HG03196 (cell line): ENCODE data around the gene TRAF4.
A peak's percentile ranks its signal among the peaks of the same experiment; 100 is the strongest.

Experiments
- ATAC-seq: cut with Tn5 transposase; IDR thresholded peaks from one replicate; pipeline ENCODE4 v1.9.1; 2021; ENCODE audit not compliant: unreplicated experiment

Gene TRAF4

DNA sequence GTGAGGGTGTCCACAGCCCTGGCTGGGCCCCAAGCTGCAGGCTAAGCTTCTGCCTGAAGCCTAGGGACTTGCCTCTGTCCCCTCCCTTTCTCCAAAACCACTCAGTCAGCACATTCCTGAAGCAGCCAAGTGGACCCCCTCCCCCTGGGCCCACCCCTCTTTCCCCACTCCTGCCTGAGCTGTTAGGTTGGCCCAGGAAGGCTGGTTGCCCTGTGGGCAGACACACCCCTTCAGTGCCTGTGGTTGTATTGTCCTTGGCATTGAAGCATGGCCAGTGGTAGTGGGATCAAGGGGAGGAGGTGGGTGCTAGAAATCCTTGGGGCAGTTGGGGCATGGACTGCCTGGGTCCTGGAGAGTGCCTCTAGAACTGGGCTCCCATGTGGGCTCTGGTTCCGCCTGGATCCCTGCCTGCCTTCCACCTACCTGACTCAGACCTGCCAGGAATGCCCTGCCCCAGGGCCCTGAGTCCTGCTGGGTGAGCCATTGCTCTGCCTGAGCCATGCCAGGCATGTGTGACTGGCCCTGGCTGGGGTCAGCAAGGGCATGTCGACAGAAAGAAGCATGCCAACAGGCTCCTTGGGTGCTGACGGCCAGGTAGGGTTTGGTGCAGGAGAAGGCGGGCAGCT, 2.1 kb downstream of the TRAF4 start:
- no peak for ATAC-seq

DNA sequence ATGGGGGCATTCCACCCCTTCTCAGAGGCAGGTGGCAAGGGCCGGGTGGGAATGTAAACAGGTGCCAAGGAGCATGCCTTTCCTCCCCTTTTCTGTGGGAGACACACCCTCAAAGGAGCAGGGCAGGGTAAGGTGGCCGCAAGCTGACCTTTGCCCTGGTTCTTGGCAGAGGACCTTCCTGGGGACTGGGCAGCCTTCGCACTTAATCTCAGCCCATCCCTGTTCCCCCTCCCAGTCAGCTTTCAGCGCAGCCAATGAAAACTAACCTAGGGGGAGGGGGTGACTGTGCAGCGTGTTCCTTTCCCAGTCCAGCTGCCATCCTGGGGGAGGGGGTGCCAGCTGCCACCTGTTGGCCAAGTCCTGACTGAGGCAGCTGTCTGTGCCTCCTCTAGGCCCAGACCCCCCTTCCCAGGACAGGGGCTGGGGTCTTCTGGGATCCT, 2.8 kb downstream of the TRAF4 start:
- no peak for ATAC-seq

DNA sequence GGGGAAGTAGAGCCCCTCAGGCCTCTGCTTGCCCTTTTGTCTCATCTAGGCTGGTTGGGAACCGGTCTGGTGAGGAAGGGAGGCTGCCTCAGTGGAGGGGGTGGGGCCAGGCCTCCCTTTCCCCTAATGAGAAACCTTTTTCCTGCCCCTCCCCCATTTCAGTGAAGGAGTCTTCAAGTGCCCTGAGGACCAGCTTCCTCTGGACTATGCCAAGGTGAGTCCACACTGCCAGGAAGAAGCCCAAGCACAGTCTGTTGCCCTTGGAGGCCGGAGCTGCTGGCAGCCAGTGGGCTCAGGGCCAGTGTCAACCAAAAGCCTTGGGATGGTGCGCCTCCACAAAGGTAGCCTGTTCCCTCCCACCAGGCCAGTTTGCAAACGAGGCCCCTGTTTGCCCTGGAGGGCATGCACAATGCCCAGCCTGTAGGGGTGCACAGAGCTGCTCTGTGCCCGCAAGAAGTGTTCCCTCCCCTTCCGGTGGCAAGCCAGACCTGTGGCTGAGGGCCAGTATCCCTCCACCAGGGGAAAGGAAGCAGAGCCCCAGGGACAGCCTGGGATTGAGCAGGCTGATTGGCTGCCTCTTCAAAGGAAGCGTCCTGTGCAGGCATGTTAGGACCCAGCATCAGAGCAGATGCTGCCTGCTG, 3.4 kb downstream of the TRAF4 start:
- no peak for ATAC-seq

DNA sequence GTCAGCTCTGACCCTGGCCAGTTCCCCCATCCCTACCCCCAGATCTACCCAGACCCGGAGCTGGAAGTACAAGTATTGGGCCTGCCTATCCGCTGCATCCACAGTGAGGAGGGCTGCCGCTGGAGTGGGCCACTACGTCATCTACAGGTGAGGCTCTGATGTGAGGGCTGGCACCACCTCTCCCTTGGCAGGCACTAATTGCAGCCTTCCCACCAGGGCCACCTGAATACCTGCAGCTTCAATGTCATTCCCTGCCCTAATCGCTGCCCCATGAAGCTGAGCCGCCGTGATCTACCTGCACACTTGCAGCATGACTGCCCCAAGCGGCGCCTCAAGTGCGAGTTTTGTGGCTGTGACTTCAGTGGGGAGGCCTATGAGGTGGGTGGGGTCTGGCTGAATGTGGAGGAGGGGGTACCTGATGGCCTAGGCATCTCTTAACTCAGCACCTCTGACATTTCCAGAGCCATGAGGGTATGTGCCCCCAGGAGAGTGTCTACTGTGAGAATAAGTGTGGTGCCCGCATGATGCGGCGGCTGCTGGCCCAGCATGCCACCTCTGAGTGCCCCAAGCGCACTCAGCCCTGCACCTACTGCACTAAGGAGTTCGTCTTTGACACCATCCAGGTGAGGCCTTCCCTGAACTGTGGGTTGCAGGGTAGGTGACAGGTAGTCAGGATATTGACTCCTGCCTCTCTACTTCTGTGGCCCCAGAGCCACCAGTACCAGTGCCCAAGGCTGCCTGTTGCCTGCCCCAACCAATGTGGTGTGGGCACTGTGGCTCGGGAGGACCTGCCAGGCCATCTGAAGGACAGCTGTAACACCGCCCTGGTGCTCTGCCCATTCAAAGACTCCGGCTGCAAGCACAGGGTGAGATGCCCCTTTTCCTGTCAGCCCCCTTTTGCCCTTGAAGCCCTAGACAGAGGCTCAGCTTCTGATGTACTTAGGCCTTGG, 4.3 kb downstream of the TRAF4 start:
- ATAC-seq, result no peak

DNA sequence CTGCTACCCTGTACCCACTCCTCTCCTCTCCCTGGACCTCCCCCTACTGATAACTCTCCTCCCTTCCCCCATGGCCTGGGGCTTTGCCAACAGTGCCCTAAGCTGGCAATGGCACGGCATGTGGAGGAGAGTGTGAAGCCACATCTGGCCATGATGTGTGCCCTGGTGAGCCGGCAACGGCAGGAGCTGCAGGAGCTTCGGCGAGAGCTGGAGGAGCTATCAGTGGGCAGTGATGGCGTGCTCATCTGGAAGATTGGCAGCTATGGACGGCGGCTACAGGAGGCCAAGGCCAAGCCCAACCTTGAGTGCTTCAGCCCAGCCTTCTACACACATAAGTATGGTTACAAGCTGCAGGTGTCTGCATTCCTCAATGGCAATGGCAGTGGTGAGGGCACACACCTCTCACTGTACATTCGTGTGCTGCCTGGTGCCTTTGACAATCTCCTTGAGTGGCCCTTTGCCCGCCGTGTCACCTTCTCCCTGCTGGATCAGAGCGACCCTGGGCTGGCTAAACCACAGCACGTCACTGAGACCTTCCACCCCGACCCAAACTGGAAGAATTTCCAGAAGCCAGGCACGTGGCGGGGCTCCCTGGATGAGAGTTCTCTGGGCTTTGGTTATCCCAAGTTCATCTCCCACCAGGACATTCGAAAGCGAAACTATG, 5.2 kb downstream of the TRAF4 start:
- no peak for ATAC-seq

DNA sequence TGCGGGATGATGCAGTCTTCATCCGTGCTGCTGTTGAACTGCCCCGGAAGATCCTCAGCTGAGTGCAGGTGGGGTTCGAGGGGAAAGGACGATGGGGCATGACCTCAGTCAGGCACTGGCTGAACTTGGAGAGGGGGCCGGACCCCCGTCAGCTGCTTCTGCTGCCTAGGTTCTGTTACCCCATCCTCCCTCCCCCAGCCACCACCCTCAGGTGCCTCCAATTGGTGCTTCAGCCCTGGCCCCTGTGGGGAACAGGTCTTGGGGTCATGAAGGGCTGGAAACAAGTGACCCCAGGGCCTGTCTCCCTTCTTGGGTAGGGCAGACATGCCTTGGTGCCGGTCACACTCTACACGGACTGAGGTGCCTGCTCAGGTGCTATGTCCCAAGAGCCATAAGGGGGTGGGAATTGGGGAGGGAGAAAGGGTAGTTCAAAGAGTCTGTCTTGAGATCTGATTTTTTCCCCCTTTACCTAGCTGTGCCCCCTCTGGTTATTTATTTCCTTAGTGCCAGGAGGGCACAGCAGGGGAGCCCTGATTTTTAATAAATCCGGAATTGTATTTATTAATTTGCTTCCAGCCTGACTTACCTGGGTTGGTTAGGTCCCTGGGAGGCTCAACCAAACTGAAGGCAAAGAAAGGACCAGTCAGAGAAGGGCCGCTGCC, 5.8 kb downstream of the TRAF4 start:
- ATAC-seq, result no peak

DNA sequence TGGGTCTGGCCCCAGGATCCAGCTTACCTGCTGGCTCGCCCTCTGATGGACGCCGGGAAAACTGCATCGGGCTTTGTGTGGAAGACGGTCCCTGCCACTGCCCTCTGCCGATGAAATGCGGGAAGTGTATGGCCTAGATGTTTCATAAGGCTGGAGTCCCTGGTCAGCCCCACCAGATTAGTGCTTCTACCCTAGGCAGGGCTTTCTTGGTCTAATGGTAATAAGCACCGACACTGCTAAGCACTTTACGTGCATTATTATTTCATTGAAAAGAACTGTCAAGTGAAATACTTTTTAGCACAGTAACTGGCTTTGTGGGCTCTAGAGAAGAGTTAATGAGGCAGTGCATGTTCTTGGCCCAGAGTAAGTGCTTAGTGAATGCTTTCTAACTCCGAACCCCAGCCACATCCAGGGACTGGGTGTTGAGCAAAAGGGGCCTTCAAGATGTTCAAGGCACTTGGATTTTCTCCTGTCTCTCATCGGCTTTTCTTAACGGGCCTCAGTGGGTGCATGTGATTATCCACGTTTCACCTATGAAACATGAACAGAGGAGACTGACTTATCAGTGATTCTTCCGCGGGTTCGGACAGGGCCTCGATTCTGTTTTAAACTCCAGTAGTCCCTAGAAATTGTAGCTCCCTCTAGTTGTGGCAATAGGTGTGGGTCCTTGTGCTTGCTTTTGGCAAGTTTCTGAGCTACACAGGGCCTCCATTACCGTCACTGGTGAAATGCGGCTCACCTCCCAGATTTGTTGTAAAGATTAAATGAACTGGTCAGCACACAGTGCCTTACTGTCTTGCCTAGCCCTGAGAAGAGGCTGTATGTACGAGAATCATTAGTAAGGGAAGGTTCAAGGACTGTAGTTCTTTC, 6.6 kb downstream of the TRAF4 start:
- peak; percentile 67 for ATAC-seq

DNA sequence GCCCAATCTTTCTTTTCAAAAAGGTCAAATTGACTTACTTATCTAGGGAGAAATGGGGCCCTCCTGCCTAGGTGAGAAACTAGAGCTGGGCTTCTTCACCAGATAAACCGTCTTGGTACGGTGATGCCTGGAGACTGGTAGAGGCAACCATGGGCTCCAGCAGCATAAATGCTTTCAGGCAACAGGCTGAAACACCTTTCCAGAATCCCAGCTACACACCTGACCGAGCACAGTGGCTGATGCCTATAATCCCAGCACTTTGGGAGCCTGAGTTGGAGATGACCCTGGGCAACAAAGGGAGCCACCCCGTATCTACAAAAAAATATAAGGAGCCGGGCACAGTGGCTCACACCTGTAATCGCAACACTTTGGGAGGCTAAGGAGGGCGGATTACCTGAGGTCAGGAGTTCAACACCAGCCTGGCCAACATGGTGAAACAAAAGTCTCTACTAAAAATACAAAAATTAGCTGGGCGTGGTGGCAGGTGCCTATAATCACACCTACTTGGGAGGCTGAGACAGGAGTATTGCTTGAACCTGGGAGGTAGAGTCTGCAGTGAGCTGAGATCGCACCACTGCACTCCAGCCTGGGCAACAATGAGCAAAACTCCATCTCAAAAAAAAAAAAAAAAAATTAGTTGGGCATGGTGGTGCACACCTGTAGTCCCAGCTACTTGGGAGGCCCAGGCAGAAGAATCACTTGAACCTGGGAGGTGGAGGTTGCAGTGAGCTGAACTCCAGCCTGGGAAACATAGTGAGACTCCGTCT, 8.0 kb downstream of the TRAF4 start:
- ATAC-seq, result no peak

DNA sequence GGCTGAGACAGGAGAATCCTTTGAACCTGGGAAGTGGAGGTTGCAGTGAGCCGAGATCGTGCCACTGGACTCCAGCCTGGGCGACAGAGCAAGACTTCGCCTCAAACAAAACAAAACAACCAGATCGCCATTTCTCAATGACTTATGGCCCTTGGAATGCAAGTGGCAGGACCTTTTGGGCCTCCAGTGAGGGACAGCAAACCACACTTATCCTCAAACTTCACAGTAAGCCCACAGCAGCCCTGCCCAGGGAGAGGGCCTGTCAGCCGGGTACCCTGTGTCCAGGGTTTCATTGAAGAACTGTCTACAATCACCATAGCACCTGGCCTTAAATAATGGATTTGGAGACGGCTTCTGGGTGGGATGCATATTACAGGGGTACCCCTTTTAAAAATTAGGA, 11.7 kb downstream of the TRAF4 start:
- ATAC-seq, result no peak

DNA sequence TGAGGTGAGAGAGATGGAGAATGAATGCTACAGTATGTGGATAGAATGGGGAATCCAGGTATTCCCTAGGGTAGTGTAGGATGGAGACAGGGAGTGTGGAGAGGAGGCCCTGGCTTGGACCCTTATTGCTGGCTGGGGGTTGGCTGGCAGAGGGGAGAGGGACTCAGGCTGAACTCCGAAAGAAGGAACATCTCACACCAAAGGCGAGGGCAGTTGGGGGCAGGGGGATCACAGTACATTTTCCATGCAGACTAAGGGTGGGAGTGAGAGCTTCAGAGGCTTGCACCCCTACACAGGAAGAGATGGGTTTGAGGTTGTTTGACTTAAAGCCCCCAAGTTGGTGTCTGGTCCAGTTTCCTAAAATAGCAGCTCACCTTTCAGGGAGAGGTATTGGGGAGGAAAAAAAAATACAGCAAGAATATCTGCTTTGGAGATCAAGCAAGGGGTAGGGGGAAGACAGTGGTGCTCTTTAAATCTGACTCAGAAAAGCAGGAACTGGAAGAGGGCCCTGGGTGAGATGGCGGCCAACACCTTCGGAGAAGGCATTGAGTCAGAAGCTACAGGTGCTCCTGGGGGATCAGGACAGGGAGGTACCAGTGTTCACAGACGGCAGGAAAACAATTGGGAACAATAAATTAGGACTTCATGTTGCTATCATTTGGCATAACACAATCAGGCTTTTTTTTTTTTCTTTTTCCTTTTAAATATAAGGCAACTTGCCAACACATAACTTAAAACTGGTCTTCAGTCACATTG, 12.4 kb downstream of the TRAF4 start:
- ATAC-seq, result no peak

DNA sequence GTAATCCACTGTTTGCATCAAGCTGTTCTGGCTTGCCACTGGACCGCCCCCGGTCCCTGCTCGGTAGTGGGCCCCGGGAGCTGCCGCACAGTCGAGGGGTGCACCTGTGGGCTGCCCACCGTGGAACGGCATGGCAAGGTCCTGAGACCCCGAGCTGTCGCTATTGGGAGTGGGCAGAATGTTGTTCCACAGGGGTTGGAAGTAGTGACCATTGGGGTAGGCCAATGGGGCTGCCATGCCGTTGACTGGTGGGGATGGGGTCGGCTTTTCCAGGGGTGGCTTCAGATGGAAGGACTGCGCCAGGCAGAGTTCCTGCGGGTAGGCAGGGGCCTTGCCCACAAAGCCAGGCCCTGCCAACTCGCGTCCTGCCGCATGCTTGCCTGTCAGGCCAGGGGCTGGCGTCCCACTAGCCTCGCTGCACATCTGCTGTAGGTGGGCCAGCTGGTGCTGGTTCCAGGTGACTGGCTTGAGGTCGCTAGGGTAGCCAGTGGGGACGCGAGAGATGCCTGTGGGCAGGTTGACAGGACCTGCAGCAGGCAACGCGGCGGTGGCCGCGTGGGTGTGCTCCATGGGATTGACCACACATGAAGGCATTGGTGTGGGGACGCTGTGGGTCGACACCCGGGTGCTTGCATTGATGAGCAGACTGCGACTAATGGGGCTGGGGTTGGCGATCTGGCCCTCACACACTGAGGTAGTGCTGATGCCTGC, 14.8 kb downstream of the TRAF4 start:
- ATAC-seq, result no peak

DNA sequence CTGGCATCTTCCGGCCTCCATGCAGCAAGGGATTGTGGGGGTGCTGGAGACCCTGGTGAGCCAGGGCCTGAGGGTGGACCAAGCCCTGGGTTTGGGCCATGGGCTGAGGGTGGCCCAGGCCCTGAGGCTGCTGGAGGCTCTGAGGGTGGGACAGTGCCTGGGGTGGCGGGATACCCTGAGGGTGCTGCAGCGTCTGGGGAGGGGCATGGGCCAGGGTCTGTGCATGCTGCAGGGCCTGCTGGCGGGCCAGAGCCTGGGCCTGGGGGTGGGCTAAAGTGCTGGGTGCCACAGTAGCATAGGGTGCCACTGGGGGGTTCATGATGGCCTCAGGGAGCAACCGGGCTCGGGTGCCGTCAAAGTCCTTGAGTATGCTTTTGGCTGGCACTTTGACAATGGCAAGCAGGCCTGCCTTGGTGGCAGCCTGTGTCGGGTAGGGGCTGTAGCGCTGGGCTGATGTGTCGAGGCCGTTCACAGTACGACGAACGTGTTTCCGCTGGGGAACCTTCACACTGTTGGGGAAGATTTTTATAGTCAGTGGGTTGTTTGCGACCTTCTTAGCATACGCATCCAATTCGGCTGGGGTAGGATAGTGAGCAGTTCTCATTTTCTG, 15.6 kb downstream of the TRAF4 start:
- no peak for ATAC-seq

DNA sequence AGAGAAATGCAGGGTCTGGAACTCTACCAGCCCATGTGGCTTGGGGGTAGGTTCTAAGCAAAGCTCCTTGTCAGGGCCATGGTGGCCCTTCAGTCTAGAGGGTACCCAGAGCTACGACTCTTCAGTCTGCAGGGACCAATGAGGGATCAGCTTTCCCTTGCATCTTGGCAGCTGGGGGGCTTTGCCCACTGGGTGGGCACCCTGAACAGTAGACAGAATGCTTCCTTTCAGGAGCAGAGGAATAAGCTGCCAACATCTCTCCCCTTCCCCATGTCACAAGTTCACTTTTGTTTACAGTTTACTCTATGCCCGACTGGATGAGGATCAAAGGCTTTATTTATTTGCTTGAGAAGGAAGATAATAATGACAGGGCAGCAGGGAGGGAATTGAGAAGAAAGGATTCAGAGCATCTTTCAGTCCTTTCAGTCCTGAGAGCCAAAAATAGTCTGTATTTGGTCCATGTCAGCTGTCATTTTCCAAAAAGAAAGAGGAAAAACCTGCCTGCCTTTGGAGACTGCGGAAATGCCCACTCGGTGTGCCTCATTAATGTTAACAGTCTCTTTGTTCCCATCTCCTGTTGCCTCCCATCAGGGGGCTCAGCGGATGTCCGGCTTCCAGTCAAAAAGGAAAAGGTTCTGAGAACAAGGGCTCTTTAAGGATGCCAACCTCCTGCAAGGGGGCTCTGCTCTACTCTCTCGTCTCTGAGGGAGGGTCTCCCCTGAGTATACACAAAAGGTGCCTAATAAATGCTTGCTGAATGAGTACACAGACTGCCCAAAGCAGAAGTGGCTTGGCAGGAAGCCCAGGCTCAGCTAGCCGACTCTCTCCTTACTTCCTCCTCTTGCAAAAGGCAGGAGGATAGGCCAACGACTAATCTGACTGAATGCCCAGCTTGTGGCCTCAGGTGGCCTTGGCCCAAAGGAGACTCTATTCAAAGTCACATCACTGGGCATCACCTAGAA, 17.1 kb downstream of the TRAF4 start:
- no peak for ATAC-seq

DNA sequence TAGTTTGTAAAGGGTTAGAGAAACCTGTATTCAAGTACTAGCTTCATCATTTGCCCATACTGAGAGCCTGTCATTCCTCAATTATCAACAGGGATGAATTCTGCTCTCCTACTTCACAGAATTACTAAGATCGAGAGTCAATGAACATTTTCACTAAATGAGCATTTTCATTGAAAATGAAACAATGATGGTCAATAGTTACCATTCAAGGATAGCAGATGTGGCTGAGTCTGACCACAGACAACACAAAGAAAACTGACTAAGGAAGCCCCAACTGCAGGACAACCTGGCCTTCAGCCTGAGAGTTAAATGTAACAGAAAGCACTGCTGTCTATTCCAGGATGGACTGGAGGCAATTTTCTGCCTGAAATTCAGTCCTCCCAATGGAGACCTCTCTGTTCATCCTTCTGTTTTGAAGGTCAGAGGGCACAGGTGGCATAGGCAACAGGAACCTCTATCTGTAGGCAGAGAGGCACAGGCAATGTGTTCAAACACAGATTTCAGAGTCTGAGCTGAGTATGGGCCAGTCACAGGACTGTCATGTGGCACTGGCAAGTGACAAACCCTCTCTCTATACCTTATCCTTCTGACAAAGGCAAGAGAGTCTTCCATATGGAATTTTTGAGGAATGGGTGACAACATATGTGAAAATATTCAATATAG, 19.5 kb downstream of the TRAF4 start:
- ATAC-seq, result no peak

DNA sequence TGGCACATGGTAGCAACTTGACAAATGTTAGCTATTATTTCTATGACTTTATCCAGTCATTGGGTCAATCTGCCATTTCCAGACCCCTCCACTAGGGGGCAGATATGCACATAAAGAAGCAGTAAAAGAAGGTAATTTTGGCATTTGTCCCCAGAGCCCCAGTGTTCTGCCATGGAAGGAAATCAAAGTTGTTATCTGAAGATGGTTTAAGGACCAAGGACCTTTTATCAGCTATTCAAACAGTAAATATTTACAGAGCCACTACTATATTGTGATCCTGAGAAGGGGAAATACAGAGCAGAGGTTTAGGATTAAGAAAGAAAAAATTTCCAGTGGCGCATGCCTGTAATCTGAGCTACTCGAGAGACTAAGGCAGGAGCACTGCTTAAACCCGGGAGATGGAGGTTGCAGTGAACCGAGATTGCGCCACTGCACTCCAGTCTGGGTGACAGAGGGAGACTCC, 20.0 kb downstream of the TRAF4 start:
- no peak for ATAC-seq

DNA sequence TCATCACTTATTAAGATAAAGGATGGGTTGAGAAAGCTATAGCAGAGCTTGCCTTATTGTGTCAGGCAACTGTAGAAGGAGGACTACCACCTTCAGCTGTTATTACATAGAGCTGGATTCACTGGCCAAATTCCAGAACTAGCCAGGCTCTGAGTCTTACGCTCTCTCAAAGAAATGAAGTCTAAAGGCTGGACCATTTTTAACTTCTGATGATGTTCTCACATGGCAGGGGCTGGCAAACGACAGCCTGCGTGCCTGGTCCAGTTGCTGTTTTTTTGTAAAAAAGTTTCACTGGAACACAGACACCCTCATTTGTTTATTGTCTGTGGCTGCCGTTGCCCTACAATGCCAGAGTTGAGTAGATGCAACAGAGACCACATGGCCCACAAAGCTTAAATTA, 21.2 kb downstream of the TRAF4 start:
- no peak for ATAC-seq
